Measurements from ENCODE around the gene LRRC72.

GRCh38 chr7:16564909-16565426 is 38.3 kb downstream of the LRRC72 start:
- TF ChIP-seq EZH2phosphoT487 (IDR thresholded peaks at IDR 0.05; ENCODE audit: low read length): no peak
- TF ChIP-seq EZH2 (optimal IDR thresholded peaks at IDR 0.05; ENCODE audit: low read depth, low read length): no peak

Data from MM.1S (cell line).